OCI-LY3 (cell line): Measurements from ENCODE around the gene GBX2.

ENCODE experiments used
- H2AFZ ChIP-seq: fragments of 200-600, 300-600 bp; shearing (Covaris generic); 2 replicates; pipeline ENCODE4 v1.6.0; 2014; ENCODE audit warnings: antibody characterized with exemption, low read depth, low read length
- H3K27ac ChIP-seq: fragments of 200-600, 300-600 bp; sonication (generic); 2 replicates; pipeline ENCODE4 v1.5.1; 2014; ENCODE audit warnings: mild to moderate bottlenecking, low read length, moderate library complexity, mixed read lengths
- H3K27me3 ChIP-seq: fragments of 200-600, 300-600 bp; sonication (generic); 2 replicates; pipeline ENCODE4 v1.6.1; 2014; ENCODE audit warnings: low read depth, low read length, mixed read lengths
- H3K36me3 ChIP-seq: fragments of 200-600, 300-600 bp; sonication (generic); replicated peaks from 2 replicates; pipeline ENCODE3; 2014; ENCODE audit warnings: low read depth, low read length, mixed read lengths
- H3K4me1 ChIP-seq: fragments of 300-600, 200-600 bp; sonication (generic); 2 replicates; pipeline ENCODE4 v1.6.1; 2014; ENCODE audit warnings: low read length, mixed read lengths
- H3K4me2 ChIP-seq: fragments of 200-600, 300-600 bp; sonication (generic); 2 replicates; pipeline ENCODE4 v1.6.1; 2014; ENCODE audit warnings: low read length, mixed read lengths
- H3K4me3 ChIP-seq: fragments of 300-600, 200-600 bp; sonication (generic); 2 replicates; pipeline ENCODE4 v1.5.1; 2014; ENCODE audit warnings: antibody characterized with exemption, mild to moderate bottlenecking, low read length, moderate library complexity
- H3K79me2 ChIP-seq: fragments of 300-600, 200-600 bp; shearing (Covaris generic); 2 replicates; pipeline ENCODE4 v1.6.1; 2014; ENCODE audit warnings: mild to moderate bottlenecking, low read length, mixed read lengths
- H3K9ac ChIP-seq: fragments of 300-600, 200-600 bp; shearing (Covaris generic); 2 replicates; pipeline ENCODE4 v1.6.0; 2014; ENCODE audit warnings: mild to moderate bottlenecking, low read length, moderate library complexity
- H3K9me3 ChIP-seq: fragments of 200-600, 300-600 bp; shearing (Covaris generic); 2 replicates; pipeline ENCODE4 v1.6.1; 2014; ENCODE audit warnings: low read length, mixed read lengths; ENCODE audit not compliant: insufficient read depth
- H4K20me1 ChIP-seq: fragments of 200-600, 300-600 bp; sonication (generic); 2 replicates; pipeline ENCODE4 v1.6.1; 2016; ENCODE audit warnings: low read length, mixed read lengths; ENCODE audit not compliant: insufficient read depth
- CTCF ChIP-seq: fragments of 200-600, 300-600 bp; sonication (generic); IDR thresholded peaks from 2 replicates; pipeline ENCODE4 v1.5.1; 2014; ENCODE audit warnings: antibody characterized with exemption, low read length, low read depth
- EZH2phosphoT487 ChIP-seq: fragments of 200-600 bp; shearing (Covaris generic); IDR thresholded peaks from 2 replicates; pipeline ENCODE4 v1.6.1; 2018; ENCODE audit warnings: antibody characterized with exemption, mixed run types, low read depth

The GBX2 gene

GRCh38 chr2:236124182-236124893, 43.8 kb downstream of the GBX2 start:
- no peak overlapping the region for H3K27ac ChIP-seq
- no peak for TF ChIP-seq CTCF
- no peaks in the 10 kb centered on the region for H3K4me1 ChIP-seq
- H3K36me3 ChIP-seq: no peaks in the 10 kb centered on the region
- H3K9me3 ChIP-seq: no peaks in the 10 kb centered on the region
- H3K27me3 ChIP-seq: no peaks in the 10 kb centered on the region
- H2AFZ ChIP-seq: no peak overlapping the region
- no peak overlapping the region for H3K9ac ChIP-seq
- no peaks in the 10 kb centered on the region for H4K20me1 ChIP-seq
- no peak overlapping the region for H3K4me2 ChIP-seq
- no peaks in the 10 kb centered on the region for H3K79me2 ChIP-seq
- H3K4me3 ChIP-seq: no peak overlapping the region

GRCh38 chr2:236123716-236124115, 44.5 kb downstream of the GBX2 start:
- no peak overlapping the region for H2AFZ ChIP-seq
- H3K27me3 ChIP-seq: no peaks in the 10 kb centered on the region
- H3K9ac ChIP-seq: no peak overlapping the region
- no peak overlapping the region for H3K27ac ChIP-seq
- no peak overlapping the region for H3K4me3 ChIP-seq
- H3K9me3 ChIP-seq: no peaks in the 10 kb centered on the region
- TF ChIP-seq EZH2phosphoT487 (no peak), CTCF (no peak)
- H3K36me3 ChIP-seq: no peaks in the 10 kb centered on the region
- no peak overlapping the region for H3K4me2 ChIP-seq
- no peaks in the 10 kb centered on the region for H3K4me1 ChIP-seq
- no peaks in the 10 kb centered on the region for H4K20me1 ChIP-seq
- no peaks in the 10 kb centered on the region for H3K79me2 ChIP-seq

GRCh38 chr2:236122236-236122635, 46.0 kb downstream of the GBX2 start:
- H3K79me2 ChIP-seq: no peaks in the 10 kb centered on the region
- H3K9ac ChIP-seq: no peak overlapping the region
- no peaks in the 10 kb centered on the region for H3K4me1 ChIP-seq
- H2AFZ ChIP-seq: no peak overlapping the region
- H3K9me3 ChIP-seq: no peaks in the 10 kb centered on the region
- no peak overlapping the region for H3K4me2 ChIP-seq
- H4K20me1 ChIP-seq: no peaks in the 10 kb centered on the region
- no peak overlapping the region for H3K4me3 ChIP-seq
- no peaks in the 10 kb centered on the region for H3K36me3 ChIP-seq
- H3K27me3 ChIP-seq: no peaks in the 10 kb centered on the region
- TF ChIP-seq CTCF: no peak
- no peak overlapping the region for H3K27ac ChIP-seq

GRCh38 chr2:236121546-236121945, 46.6 kb downstream of the GBX2 start:
- H3K4me3 ChIP-seq: no peak overlapping the region
- no peaks in the 10 kb centered on the region for H4K20me1 ChIP-seq
- no peak overlapping the region for H3K4me2 ChIP-seq
- H3K27ac ChIP-seq: no peak overlapping the region
- H3K36me3 ChIP-seq: no peaks in the 10 kb centered on the region
- H3K9ac ChIP-seq: no peak overlapping the region
- H3K9me3 ChIP-seq: no peaks in the 10 kb centered on the region
- no peak overlapping the region for H2AFZ ChIP-seq
- H3K4me1 ChIP-seq: no peaks in the 10 kb centered on the region
- no peaks in the 10 kb centered on the region for H3K79me2 ChIP-seq
- no peaks in the 10 kb centered on the region for H3K27me3 ChIP-seq
- no peak for TF ChIP-seq CTCF
- TF ChIP-seq EZH2phosphoT487: no peak
